Thyroid gland (tissue), 4 donors: Measurements from ENCODE around the gene SRSF8.

Experiments
- POLR2A ChIP-seq, 2 donors: fragments of 450-650 bp; IDR thresholded peaks; one replicate each; pipeline ENCODE4 v1.6.1; 2017; ENCODE audit warnings: antibody characterized with exemption in 2 of 2, mild to moderate bottlenecking in 2 of 2, moderate library complexity in 1 of 2
- TF ChIP-seq, protein P1 (sequence below), 6 experiments: fragments of 200-600 bp in 3 of 6; fragments of 450-650 bp in 3 of 6; sonication (generic) in 3 of 6; IDR thresholded peaks; one replicate each; pipeline ENCODE4 v1.5.1; 2016 to 2019; ENCODE audit warnings: antibody characterized with exemption in 6 of 6, mild to moderate bottlenecking in 2 of 6, inconsistent platforms in 1 of 6, moderate library complexity in 1 of 6

DNA sequence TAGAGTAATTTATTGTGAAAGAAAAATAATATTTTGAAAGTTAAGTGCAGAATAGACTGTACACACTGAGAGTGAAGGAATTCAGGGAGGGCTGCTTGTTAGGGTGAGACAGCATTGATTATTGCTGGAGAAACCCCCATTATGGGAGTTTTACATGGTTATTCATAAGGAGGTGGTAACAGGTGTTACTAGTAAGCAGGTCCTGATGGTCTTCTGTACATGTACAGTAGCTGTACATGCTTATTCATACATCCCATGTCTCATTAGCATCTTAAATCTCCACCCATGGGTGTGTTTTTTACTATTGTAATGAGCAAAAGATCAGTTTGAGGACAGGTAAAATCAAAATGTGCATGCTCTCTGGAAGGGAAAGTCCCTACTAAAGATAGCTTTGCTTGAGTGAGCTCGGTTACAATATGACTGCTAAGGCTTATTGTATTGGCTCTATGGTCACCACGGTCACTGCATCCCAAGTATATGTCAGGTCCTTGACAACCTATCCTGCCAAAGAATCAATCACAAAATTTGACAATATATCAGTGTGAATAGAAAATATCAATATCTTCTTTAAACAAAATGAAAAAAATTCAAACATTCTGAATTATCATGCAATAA, 11.3 kb upstream of the SRSF8 start:
- TF ChIP-seq, protein P1, sequence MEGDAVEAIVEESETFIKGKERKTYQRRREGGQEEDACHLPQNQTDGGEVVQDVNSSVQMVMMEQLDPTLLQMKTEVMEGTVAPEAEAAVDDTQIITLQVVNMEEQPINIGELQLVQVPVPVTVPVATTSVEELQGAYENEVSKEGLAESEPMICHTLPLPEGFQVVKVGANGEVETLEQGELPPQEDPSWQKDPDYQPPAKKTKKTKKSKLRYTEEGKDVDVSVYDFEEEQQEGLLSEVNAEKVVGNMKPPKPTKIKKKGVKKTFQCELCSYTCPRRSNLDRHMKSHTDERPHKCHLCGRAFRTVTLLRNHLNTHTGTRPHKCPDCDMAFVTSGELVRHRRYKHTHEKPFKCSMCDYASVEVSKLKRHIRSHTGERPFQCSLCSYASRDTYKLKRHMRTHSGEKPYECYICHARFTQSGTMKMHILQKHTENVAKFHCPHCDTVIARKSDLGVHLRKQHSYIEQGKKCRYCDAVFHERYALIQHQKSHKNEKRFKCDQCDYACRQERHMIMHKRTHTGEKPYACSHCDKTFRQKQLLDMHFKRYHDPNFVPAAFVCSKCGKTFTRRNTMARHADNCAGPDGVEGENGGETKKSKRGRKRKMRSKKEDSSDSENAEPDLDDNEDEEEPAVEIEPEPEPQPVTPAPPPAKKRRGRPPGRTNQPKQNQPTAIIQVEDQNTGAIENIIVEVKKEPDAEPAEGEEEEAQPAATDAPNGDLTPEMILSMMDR (IDR thresholded peaks at IDR 0.05): no peak
- no peak for TF ChIP-seq POLR2A (IDR thresholded peaks at IDR 0.05)
